Measurements from ENCODE around the gene ACTR8.

The ACTR8 gene

GRCh38 chr3:53863145-53863544 lies 18.8 kb downstream of the ACTR8 start:
- no peak for DNase-seq

DNA sequence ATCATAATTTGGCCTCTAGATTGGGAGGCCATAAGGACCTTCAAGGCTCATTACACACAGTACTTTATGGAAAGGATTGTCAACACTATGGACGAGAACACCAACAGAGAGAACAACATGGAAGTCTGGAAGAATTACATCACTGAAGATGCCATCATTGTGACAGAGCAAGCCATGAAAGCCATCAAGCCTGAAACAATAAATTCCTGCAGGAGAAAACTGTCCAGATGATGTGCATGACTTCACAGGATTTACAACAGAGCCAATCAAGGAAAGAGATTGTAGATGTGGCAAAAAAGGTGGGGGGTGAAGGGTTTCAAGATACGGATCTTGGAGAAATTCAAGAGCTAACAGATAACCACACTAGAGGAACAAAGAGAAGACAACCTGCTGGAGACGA lies 19.7 kb downstream of the ACTR8 start:
- no peak for DNase-seq

DNA sequence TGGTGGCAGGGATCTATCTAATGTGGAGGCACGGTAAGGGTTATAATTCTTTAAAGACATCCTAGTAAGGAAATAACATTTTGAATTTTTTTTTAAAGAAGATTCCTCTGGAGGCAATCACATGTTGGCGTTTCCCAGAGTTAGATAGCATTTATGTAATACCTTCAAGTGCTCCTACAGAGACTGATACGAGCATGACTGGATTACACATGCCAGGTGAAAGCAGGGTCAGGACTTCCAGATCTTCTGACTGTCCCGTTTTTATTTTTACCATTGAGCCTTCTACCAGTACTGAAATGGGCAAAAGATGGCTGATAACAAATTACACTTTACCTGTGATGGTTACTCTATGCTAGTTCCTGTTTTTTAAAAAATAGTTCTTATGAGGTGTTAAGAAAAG lies 21.8 kb downstream of the ACTR8 start:
- DNase-seq = no peak

DNA sequence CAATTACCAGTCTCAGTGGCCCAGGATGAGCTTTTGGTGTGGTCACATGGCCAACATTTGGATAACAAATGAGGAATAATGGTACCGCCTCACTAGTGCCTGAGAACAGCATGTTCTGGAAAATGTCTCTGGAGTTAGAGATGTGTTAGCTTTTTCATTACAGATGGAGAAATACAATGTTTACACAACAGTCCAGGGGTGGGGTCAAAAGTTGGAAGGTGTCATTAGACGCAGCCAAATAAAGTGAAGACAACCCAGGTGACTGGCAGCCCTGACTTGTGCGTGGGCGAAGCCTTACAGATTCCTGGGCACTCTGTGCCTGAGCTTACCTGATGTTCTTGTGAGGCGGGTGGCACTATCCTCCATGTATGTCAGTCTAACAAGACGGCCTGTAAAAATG lies 22.8 kb downstream of the ACTR8 start:
- no peak for DNase-seq

GRCh38 chr3:53858096-53858741 lies 23.7 kb downstream of the ACTR8 start:
- no peak for DNase-seq

GRCh38 chr3:53856964-53857363 lies 25.0 kb downstream of the ACTR8 start:
- DNase-seq = no peak

GRCh38 chr3:53850895-53851294 lies 31.1 kb downstream of the ACTR8 start:
- no peak for DNase-seq

DNA sequence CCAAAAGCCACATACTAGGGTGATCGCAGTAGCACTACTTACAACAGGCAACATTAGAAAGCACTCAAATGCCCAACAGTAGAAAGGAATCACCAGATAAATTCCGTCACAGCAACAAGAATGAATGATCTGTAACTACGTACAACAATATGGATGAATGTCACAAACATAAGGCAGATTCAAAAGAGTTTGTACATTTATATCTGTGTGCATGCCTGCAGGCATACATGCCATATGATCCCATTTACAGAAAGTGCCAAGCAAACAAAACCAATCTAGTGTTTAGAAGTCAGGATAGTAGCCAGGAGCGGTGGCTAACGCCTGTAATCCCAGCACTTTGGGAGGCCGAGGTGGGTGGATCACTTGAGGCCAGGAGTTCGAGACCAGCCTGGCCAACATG lies 32.0 kb downstream of the ACTR8 start:
- no peak for DNase-seq

GRCh38 chr3:53846851-53847155 lies 35.1 kb downstream of the ACTR8 start:
- no peak for DNase-seq

GRCh38 chr3:53846134-53846850 lies 35.7 kb downstream of the ACTR8 start, which contains the start of the genes CHDH and IL17RB:
Gene CHDH, minus strand, starts transcription at chr3:53846419. Its CDS starts 22,411 bp downstream, at chr3:53824008.
Gene IL17RB, plus strand, starts transcription at chr3:53846568. Its CDS starts 21 bp downstream, at chr3:53846589.
- peak; percentile 59 for DNase-seq

DNA sequence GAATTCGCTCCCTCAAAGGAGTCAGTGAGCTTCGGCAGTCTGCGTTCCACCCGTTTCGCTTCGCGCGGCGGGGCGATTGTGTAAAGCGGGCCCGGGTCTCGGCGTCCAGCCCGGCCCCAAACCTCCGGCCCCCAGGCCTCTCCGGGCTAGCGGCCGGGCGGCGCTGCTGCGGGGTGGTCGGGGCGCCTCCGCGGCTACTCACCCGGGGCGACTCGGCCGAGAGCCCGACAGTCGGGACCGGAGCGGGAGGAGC lies 36.1 kb downstream of the ACTR8 start:
- no peak for DNase-seq

DNA sequence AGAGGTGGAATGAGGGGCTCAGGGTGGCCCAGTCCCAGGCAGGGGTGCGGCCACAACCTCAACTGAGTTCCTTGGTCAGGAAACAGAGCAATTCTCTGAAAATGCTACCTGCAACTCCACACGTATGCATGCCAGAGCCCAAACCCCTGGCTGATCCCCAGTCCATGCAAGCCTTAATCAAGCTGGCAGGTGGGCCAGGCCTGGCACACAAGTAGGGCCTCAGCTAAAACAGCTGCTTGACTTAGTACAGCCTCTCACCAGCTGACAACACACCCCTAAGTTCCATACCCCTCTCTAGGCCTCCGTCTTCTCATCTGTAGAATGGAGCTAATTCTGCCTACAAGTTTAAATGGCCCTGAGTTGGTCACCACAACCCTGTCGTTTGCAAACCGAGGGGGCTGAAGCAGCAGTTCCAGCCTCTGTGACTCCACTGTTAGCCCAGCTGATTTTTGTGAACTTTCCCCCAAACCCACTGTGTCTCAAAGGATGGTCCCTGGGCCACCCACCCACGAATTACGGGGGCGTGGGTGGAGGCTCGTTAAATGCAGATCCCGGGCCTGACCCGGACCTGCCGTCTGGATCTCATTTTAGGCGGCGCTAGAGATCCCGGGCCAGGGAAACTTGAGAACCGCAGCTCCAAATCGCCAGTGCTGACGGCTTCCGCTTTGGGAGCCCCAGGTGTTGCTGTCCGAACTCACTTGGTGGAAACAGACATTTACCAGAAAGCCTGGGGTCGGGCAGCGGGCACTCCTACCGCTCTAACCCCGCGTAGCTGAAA lies 36.7 kb downstream of the ACTR8 start:
- DNase-seq = peak; percentile 4

DNA sequence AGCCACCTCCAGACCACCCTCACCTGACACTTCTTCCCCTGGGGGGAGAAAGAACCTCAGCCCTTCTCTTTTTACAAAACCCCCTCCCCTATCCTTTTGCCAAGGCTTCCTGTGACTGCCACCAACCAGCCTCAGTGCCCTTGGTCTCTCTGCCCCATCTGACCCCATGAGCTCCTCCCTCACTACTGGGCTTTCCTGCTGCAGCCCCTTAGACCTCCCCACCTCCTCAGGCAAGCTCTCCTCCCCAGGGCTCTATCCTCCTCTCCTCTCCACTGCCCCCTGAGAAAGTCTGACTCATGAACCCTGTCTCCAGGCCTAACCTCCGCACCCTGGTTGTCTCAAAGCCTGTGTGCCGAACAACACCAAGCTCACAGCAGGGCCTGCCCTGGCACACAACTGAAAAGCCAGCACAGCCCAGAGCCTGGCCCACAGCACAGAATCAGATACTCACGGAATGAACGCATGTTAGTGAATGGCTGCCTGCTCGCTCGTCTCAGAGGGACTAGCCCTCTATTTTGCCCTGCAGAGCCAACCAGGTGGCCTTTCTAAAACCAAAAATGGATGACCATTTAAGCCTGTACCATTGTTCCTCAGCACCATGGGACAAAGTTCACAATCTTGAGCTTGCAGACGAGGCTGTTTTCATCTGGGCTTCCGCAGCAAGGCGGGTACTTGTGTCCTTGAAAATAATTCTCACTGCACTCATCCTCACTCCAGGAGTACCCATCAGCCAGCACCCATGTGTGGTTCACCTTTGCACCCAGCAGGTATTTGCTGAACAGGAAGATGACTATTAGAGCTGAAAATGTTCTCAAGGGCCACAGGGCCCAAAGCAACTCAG lies 37.5 kb downstream of the ACTR8 start:
- no peak for DNase-seq

DNA sequence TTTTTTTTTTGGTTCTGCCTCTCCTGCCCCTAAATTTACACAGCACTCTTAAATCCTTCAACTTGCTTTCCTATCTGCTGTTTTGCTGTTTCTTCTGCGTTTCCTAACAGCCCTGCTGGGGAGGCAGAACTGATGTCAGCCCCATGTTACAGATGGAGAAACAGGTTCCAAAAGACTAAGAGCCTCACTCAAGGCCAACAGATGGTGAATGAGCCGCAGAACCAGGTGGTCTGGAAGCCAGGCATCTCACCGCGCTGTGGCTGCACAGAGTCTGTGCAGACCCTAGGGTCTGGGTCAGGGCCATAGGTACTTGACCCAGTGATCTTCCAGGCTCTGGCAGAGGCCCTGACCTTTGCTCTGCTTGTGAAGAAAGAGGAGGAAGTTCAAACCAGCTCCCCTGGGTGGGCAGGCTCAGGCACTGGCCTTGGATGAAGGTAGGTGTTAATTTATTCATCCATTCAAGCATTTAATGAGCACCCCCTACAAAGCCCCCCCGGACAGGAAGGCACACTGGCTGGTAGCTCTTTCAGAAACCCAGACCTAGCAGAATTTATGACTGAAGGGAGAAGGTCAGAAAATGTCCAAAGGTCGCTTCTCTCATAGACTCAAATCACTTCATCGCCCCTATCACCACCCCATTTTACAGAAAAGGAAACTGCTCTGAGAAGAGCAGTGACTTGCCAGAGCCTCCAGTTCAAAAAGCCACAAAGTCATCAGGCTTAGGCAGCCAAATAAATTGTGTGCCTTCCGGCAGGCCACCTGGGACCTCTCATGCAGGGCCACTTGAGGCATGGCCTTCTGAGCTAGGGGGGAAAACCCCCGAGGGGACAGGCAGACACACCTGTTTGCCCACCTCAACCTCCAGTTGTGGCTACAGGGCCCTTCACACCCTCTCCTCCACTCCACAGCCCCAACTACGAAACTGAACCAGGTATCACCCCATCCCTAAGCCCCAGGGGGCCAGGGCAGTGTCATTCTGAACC lies 38.5 kb downstream of the ACTR8 start:
- DNase-seq = no peak

DNA sequence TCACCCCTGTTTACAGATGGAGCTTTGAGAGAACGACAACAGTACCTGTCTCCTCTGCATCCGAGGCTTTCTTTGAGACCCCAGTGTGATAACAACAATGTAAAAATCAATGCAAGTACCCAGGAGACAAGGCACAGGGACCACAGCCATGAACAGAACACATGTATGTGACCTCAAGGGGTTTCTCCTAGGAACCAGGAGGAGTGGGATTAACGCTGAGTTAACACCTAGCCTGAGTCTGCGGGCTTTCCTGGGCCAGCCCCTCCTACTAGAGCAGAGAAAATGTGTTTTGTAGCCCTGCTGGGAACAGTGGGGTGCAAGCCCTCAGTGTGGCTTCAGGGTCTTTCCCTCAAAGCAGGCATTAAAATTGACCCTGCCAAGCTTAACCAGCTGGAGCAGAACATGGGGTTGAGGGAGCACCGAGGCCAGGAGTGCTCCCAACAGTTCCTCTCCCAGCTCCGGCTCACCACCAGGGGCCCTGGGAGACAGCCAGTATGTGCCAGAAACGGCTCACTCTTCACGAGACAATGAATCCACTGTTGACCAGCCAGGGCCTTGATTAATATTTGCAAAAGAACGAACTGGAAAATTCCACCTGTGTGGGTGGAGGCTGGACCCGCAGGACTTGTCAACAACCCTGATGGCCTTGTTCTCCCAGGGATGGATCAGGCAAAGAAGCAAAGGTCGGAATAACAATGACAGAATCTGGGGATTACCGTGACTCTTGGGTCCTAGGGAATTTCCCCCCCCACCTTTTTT lies 39.3 kb downstream of the ACTR8 start:
- DNase-seq = peak; percentile 15

GRCh38 chr3:53841296-53841695 lies 40.7 kb downstream of the ACTR8 start:
- DNase-seq = no peak

GRCh38 chr3:53837331-53837730 lies 44.6 kb downstream of the ACTR8 start:
- DNase-seq = no peak

GRCh38 chr3:53836084-53836872 lies 45.7 kb downstream of the ACTR8 start:
- DNase-seq = no peak

- DNase-seq = no peak
These were observed 46.7 kb downstream of the ACTR8 start for GRCh38 chr3:53835257-53835656.

GRCh38 chr3:53834429-53835095 lies 47.4 kb downstream of the ACTR8 start:
- no peak for DNase-seq
